Heart left ventricle (tissue), 13 donors: Measurements from ENCODE around the gene RUNX2.

Source experiments
- CTCF ChIP-seq, 12 donors: fragments of 200-600 bp; sonication (generic) in 4 of 12; IDR thresholded peaks; one replicate each; pipeline versions ENCODE4 v1.5.0 to v1.8.0; 2018 to 2022; ENCODE audit warnings: antibody characterized with exemption in 12 of 12, mild to moderate bottlenecking in 5 of 12
- POLR2A ChIP-seq, 2 donors: fragments of 450-650 bp; IDR thresholded peaks; one replicate each; pipeline ENCODE4 v1.6.1; 2017; ENCODE audit warnings: antibody characterized with exemption in 2 of 2, mild to moderate bottlenecking in 2 of 2, moderate library complexity in 2 of 2
- donor health status: ischemic (EF 13 %, LVEDD 7.1; RV severe dilation, severe dysfunction).
- donor health status: DM: no; HTN: yes; CAD: no.
- donor health status: DM: no; HTN: no; CAD: no.
- donor health status: ischemic (EF 25% LVEDD 6.9; RV normal size, moderate dysfunction).
- donor health status: ischemic (EF 25% LVEDD 5.7; RV mildly dilated, moderate dysfunction).
- donor health status: ischemic (EF 35%, LVEDD 5.7; RV mildly dilated, moderate dysfunction).
- donor health status: nonischemic (EF 11% LVEDD 7.7; RV severe dilation, severe dysfunction).
- donor health status: DM: yes; HTN: yes; CAD: no.
- donor health status: PGD.
- donor health status: ischemic (EF 29% LVEDD 5.4; RV normal size, mild dysfunction).
- donor health status: nonischemic (EF 23%, LVEDD 6.1; RV moderate dilation, normal function).

GRCh38 chr6:45441851-45442453 is 113.8 kb downstream of the RUNX2 start:
- no peak for TF ChIP-seq CTCF (IDR thresholded peaks at IDR 0.05)
- no peak for TF ChIP-seq POLR2A (IDR thresholded peaks at IDR 0.05)
